Small intestine (tissue), 7 donors: ENCODE data around the gene ZFAND4. TPM values are rescaled to one million over a fixed set of nuclear protein-coding genes. Genes with fewer than 3 reads are reported as not detected.

Experiments used
- DNase-seq, 2 donors: peaks; one replicate each; pipeline versions ENCODE4 v3.0.0 to v3.0.0-alpha.2; 2013
- FAIRE-seq: peaks from 2 replicates; lab custom pipeline; 2012; peaks lifted over from hg19 to GRCh38; lab: Jason Lieb, UNC
- H3K27ac ChIP-seq, 3 donors: one replicate each; pipeline ENCODE4 v1.5.1; 2013; ENCODE audit warnings: low read length in 2 of 3, mild to moderate bottlenecking in 2 of 3, control low read depth in 1 of 3, inconsistent platforms in 1 of 3, low read depth in 1 of 3, moderate library complexity in 1 of 3
- H3K27me3 ChIP-seq, 3 donors: one replicate each; pipeline ENCODE4 v1.6.1; 2013; ENCODE audit warnings: low read length in 3 of 3, inconsistent platforms in 1 of 3; ENCODE audit not compliant: control insufficient read depth in 3 of 3, insufficient read depth in 3 of 3
- H3K36me3 ChIP-seq, 3 donors: one replicate each; pipeline ENCODE4 v1.6.1; 2013; ENCODE audit warnings: low read length in 3 of 3, inconsistent platforms in 1 of 3, low read depth in 1 of 3, mild to moderate bottlenecking in 1 of 3, moderate library complexity in 1 of 3; ENCODE audit not compliant: control insufficient read depth in 3 of 3, insufficient read depth in 2 of 3
- H3K4me1 ChIP-seq, 3 donors: one replicate each; pipeline ENCODE4 v1.6.1; 2013; ENCODE audit warnings: low read length in 2 of 3, inconsistent platforms in 1 of 3, low read depth in 1 of 3, mild to moderate bottlenecking in 1 of 3, moderate library complexity in 1 of 3; ENCODE audit not compliant: control insufficient read depth in 3 of 3, insufficient read depth in 2 of 3
- H3K4me3 ChIP-seq, 3 donors: one replicate each; pipeline ENCODE4 v1.5.1; 2013; ENCODE audit warnings: low read length in 3 of 3, control low read depth in 1 of 3, inconsistent platforms in 1 of 3, low read depth in 1 of 3, mild to moderate bottlenecking in 1 of 3, moderate library complexity in 1 of 3
- H3K9me3 ChIP-seq, 2 donors: one replicate each; pipeline ENCODE4 v1.6.1; 2013; ENCODE audit warnings: low read depth in 1 of 2, low read length in 1 of 2; ENCODE audit not compliant: control insufficient read depth in 2 of 2, insufficient read depth in 1 of 2
- WGBS, 3 donors: extraction: QIAGEN DNeasy Blood & Tissue Kit; methylation state at CpG; one replicate each; pipeline ENCODE4 v1.1.7; 2013; 5-methylcytosine and 5-hydroxymethylcytosine counted together
- polyA plus RNA-seq, 4 donors: library from polyadenylated mRNA; stranded (reverse) in 3 of 4; unstranded in 1 of 4; fragments of 200-250 nt in 3 of 4; fragments of 120-200 nt in 1 of 4; gene quantifications; one replicate each; pipeline versions ENCODE4 v1.2.1 to v1.2.3, GENCODE V29; 2013
- donor health status: healthy with polysubstance abuse.
- donor health status: control.
- donor health status: control.
- donor health status: Bipolar disorder and iron deficiency.
- donor health status: healthy.

ZFAND4 gene
- polyA plus RNA-seq, 4 donors, result 0.81 to 11.7 (median 3.8) TPM

GRCh38 chr10:45592926-45593325 is 79.6 kb downstream of the ZFAND4 start:
- peak in 1 of 2 donors; percentile 31 for DNase-seq
- Histone ChIP-seq H3K4me1 (peaks cover 5 to 16% (median 7%) of the 10 kb centered on the region in 3 donors), H3K27me3 (no peaks in the 10 kb centered on the region), H3K4me3 (peak overlapping the region in 1 of 3 donors; percentile 99), H3K9me3 (no peaks in the 10 kb centered on the region), H3K36me3 (no peaks in the 10 kb centered on the region), H3K27ac (no peak overlapping the region)
- no peak for FAIRE-seq

GRCh38 chr10:45592432-45592831 is 80.1 kb downstream of the ZFAND4 start:
- DNase-seq (no peak), FAIRE-seq (no peak)
- Histone ChIP-seq H3K36me3 (no peaks in the 10 kb centered on the region), H3K27me3 (no peaks in the 10 kb centered on the region), H3K4me3 (no peak overlapping the region), H3K27ac (no peak overlapping the region), H3K4me1 (peaks cover 5 to 16% (median 7%) of the 10 kb centered on the region in 3 donors), H3K9me3 (no peaks in the 10 kb centered on the region)
- 61 to 67% (median 62%) methylated on average over 4 of the region's 4 CpGs for WGBS, 3 donors

GRCh38 chr10:45591280-45591679 is 81.3 kb downstream of the ZFAND4 start:
- H3K27me3 ChIP-seq, result no peaks in the 10 kb centered on the region
- FAIRE-seq, result no peak
- no peak overlapping the region for H3K4me3 ChIP-seq
- no peaks in the 10 kb centered on the region for H3K36me3 ChIP-seq
- no peaks in the 10 kb centered on the region for H3K9me3 ChIP-seq
- DNase-seq, result no peak
- H3K27ac ChIP-seq, result no peak overlapping the region
- H3K4me1 ChIP-seq, result peaks cover 4 to 8% (median 7%) of the 10 kb centered on the region in 3 donors
- WGBS, 3 donors, result 85 to 97% (median 96%) methylated on average over 2 of the region's 2 CpGs

GRCh38 chr10:45589868-45590267 is 82.7 kb downstream of the ZFAND4 start:
- Histone ChIP-seq H3K4me1 (peaks cover 0 to 7% (median 2%) of the 10 kb centered on the region in 3 donors), H3K27ac (no peak overlapping the region), H3K27me3 (no peaks in the 10 kb centered on the region), H3K9me3 (peaks cover 0 to under 1% of the 10 kb centered on the region in 2 donors), H3K4me3 (no peak overlapping the region), H3K36me3 (no peaks in the 10 kb centered on the region)
- FAIRE-seq (no peak), DNase-seq (no peak)
- WGBS, 3 donors, result 91 to 99% (median 98%) methylated on average over 2 of the region's 2 CpGs

- H3K9me3 ChIP-seq, result peaks cover 0 to 4% of the 10 kb centered on the region in 2 donors
- H3K4me3 ChIP-seq, result no peak overlapping the region
- H3K4me1 ChIP-seq, result peaks cover 0 to 7% (median 2%) of the 10 kb centered on the region in 3 donors
- FAIRE-seq (no peak), DNase-seq (no peak)
- no peak overlapping the region for H3K27ac ChIP-seq
- H3K36me3 ChIP-seq, result no peaks in the 10 kb centered on the region
- H3K27me3 ChIP-seq, result no peaks in the 10 kb centered on the region
Measured at GRCh38 chr10:45589009-45589408, 83.6 kb downstream of the ZFAND4 start.

- no peak overlapping the region for H3K4me3 ChIP-seq
- H3K27ac ChIP-seq, result no peak overlapping the region
- FAIRE-seq, result no peak
- peaks cover under 1 to 11% (median 4%) of the 10 kb centered on the region in 3 donors for H3K4me1 ChIP-seq
- no peaks in the 10 kb centered on the region for H3K27me3 ChIP-seq
- H3K9me3 ChIP-seq, result peaks cover 0 to 4% of the 10 kb centered on the region in 2 donors
- DNase-seq, result no peak
- H3K36me3 ChIP-seq, result no peaks in the 10 kb centered on the region
- 94 to 97% (median 94%) methylated on average over 3 of the region's 3 CpGs for WGBS, 3 donors
Measured at GRCh38 chr10:45586028-45586824, 86.3 kb downstream of the ZFAND4 start.

GRCh38 chr10:45585131-45585530 is 87.4 kb downstream of the ZFAND4 start:
- no peak overlapping the region for H3K4me3 ChIP-seq
- H3K27ac ChIP-seq, result no peak overlapping the region
- H3K36me3 ChIP-seq, result no peaks in the 10 kb centered on the region
- DNase-seq, result no peak
- no peak for FAIRE-seq
- H3K4me1 ChIP-seq, result peaks cover 2 to 16% (median 4%) of the 10 kb centered on the region in 3 donors
- WGBS, 3 donors, result 93 to 95% (median 94%) methylated on average over 2 of the region's 2 CpGs
- H3K27me3 ChIP-seq, result no peaks in the 10 kb centered on the region
- peaks cover 0 to 4% of the 10 kb centered on the region in 2 donors for H3K9me3 ChIP-seq

- FAIRE-seq (no peak), DNase-seq (no peak)
- Histone ChIP-seq H3K4me1 (peaks cover 2 to 16% (median 4%) of the 10 kb centered on the region in 3 donors), H3K27me3 (no peaks in the 10 kb centered on the region), H3K27ac (no peak overlapping the region), H3K9me3 (peaks cover 0 to 4% of the 10 kb centered on the region in 2 donors), H3K4me3 (no peak overlapping the region), H3K36me3 (no peaks in the 10 kb centered on the region)
- 71 to 90% (median 86%) methylated on average over 1 of the region's 1 CpG for WGBS, 3 donors
Measured at GRCh38 chr10:45582386-45582781, 90.2 kb downstream of the ZFAND4 start.
